ENCODE results near the gene PCID2.
"Not testable (repeated sequence)": the region's sequence is repeated elsewhere in the genome, so short reads cannot be mapped to it uniquely, and the experiment has no call there.

PCID2 gene

GRCh38 chr13:113166681-113167080 lies 41.8 kb downstream of the PCID2 start:
- DNase-seq (ENCODE audit: low spot score): no peak
- Histone ChIP-seq H3K27ac (no peak overlapping the region), H3K4me3 (no peak overlapping the region)
- no peak for TF ChIP-seq CTCF (IDR thresholded peaks at IDR 0.05)

GRCh38 chr13:113166266-113166665 lies 42.2 kb downstream of the PCID2 start:
- Histone ChIP-seq H3K27ac (no peak overlapping the region), H3K4me3 (no peak overlapping the region)
- no peak for TF ChIP-seq CTCF (IDR thresholded peaks at IDR 0.05)
- no peak for DNase-seq (ENCODE audit: low spot score)

- no peak for TF ChIP-seq CTCF (IDR thresholded peaks at IDR 0.05)
- no peak for DNase-seq (ENCODE audit: low spot score)
- Histone ChIP-seq H3K4me3 (no peak overlapping the region), H3K27ac (no peak overlapping the region)
These were observed 44.0 kb downstream of the PCID2 start for GRCh38 chr13:113164492-113164891.

GRCh38 chr13:113162783-113163685 lies 45.4 kb downstream of the PCID2 start:
- DNase-seq (ENCODE audit: low spot score): no peak
- Histone ChIP-seq H3K4me3 (no peak overlapping the region), H3K27ac (no peak overlapping the region)
- no peak for TF ChIP-seq CTCF (IDR thresholded peaks at IDR 0.05)

GRCh38 chr13:113161975-113162374 lies 46.5 kb downstream of the PCID2 start:
- DNase-seq (ENCODE audit: low spot score); H3K4me3 ChIP-seq; H3K27ac ChIP-seq: not testable (repeated sequence)

- Histone ChIP-seq H3K4me3 (no peak overlapping the region), H3K27ac (no peak overlapping the region)
- no peak for TF ChIP-seq CTCF (IDR thresholded peaks at IDR 0.05)
- no peak for DNase-seq (ENCODE audit: low spot score)
These were observed 47.0 kb downstream of the PCID2 start for GRCh38 chr13:113161433-113161832.

- Histone ChIP-seq H3K4me3 (no peak overlapping the region), H3K27ac (no peak overlapping the region)
- DNase-seq (ENCODE audit: low spot score): no peak
- TF ChIP-seq CTCF (IDR thresholded peaks at IDR 0.05): no peak
These were observed 47.5 kb downstream of the PCID2 start for GRCh38 chr13:113160983-113161382.

All from coronary artery (tissue), 2 donors.